GM18873 (cell line): ENCODE measurements around the gene LGALS3BP.
A peak's percentile ranks its signal among the peaks of the same experiment; 100 is the strongest.

ENCODE experiments used
- ATAC-seq: cut with Tn5 transposase; IDR thresholded peaks from one replicate; pipeline ENCODE4 v1.9.1; 2021; ENCODE audit warnings: mild to moderate bottlenecking, moderate library complexity, moderate number of reproducible peaks; ENCODE audit not compliant: unreplicated experiment, low FRiP score

LGALS3BP gene

GRCh38 chr17:79014158-79014758 is 34.5 kb upstream of the LGALS3BP start:
- ATAC-seq, result no peak

- ATAC-seq, result no peak
These were observed 32.9 kb upstream of the LGALS3BP start for GRCh38 chr17:79012563-79013134.

- no peak for ATAC-seq
These were observed 31.9 kb upstream of the LGALS3BP start for GRCh38 chr17:79011451-79012147.

GRCh38 chr17:79010304-79010646 is 30.6 kb upstream of the LGALS3BP start:
- no peak for ATAC-seq

GRCh38 chr17:79009397-79010303 is 29.9 kb upstream of the LGALS3BP start, which contains the start of gene CANT1:
Gene CANT1, minus strand, starts transcription at chr17:79009764. Its CDS starts 12,142 bp downstream, at chr17:78997622.
- peak; percentile 85 for ATAC-seq

- ATAC-seq, result no peak
These were observed 29.1 kb upstream of the LGALS3BP start for GRCh38 chr17:79008666-79009387.

- ATAC-seq, result no peak
These were observed 28.0 kb upstream of the LGALS3BP start for GRCh38 chr17:79007504-79008381.

GRCh38 chr17:79006794-79007503 is 27.2 kb upstream of the LGALS3BP start:
- no peak for ATAC-seq

- no peak for ATAC-seq
These were observed 26.3 kb upstream of the LGALS3BP start for GRCh38 chr17:79006046-79006445.

GRCh38 chr17:79005063-79005861 is 25.5 kb upstream of the LGALS3BP start:
- ATAC-seq, result no peak

GRCh38 chr17:79003661-79004411 is 24.1 kb upstream of the LGALS3BP start:
- ATAC-seq, result no peak

- no peak for ATAC-seq
These were observed 23.3 kb upstream of the LGALS3BP start for GRCh38 chr17:79002796-79003593.

GRCh38 chr17:79002291-79002690 is 22.6 kb upstream of the LGALS3BP start:
- ATAC-seq, result no peak

- ATAC-seq, result no peak
These were observed 21.7 kb upstream of the LGALS3BP start for GRCh38 chr17:79001190-79002020.

- ATAC-seq, result no peak
These were observed 20.9 kb upstream of the LGALS3BP start for GRCh38 chr17:79000396-79001189.
